ENCODE measurements around the gene AGK.
A peak's percentile ranks its signal among the peaks of the same experiment; 100 is the strongest.

Gene AGK

GRCh38 chr7:141522657-141523342 is 28.4 kb upstream of the AGK start:
- H3K36me3 ChIP-seq (ENCODE audit: insufficient read depth, low read length), result no peaks in the 10 kb centered on the region
- no peak overlapping the region for H3K27ac ChIP-seq
- H3K4me3 ChIP-seq, result no peak overlapping the region
- no peaks in the 10 kb centered on the region for H3K9me3 ChIP-seq (ENCODE audit: low read depth, low read length)
- TF ChIP-seq POLR2AphosphoS5 (IDR thresholded peaks at IDR 0.05; ENCODE audit: borderline replicate concordance, low read depth, low read length) (no peak), EZH2 (IDR thresholded peaks at IDR 0.05) (no peak), FOXP2 (optimal IDR thresholded peaks at IDR 0.05; ENCODE audit: control extremely low read depth, extremely low read length, insufficient read depth) (no peak)
- H3K9ac ChIP-seq (ENCODE audit: insufficient read length), result no peak overlapping the region
- no peak for DNase-seq (ENCODE audit: low read depth, low spot score)

- Histone ChIP-seq H3K36me3 (ENCODE audit: insufficient read depth, low read length) (no peaks in the 10 kb centered on the region), H3K9ac (ENCODE audit: insufficient read length) (no peak overlapping the region), H3K9me3 (ENCODE audit: low read depth, low read length) (no peaks in the 10 kb centered on the region), H3K4me3 (no peak overlapping the region), H3K27ac (no peak overlapping the region)
- no peak for DNase-seq (ENCODE audit: low read depth, low spot score)
- TF ChIP-seq EZH2 (IDR thresholded peaks at IDR 0.05), result no peak
- no peak for TF ChIP-seq FOXP2 (optimal IDR thresholded peaks at IDR 0.05; ENCODE audit: control extremely low read depth, extremely low read length, insufficient read depth)
- TF ChIP-seq POLR2AphosphoS5 (IDR thresholded peaks at IDR 0.05; ENCODE audit: borderline replicate concordance, low read depth, low read length), result no peak
These were observed 25.2 kb upstream of the AGK start for GRCh38 chr7:141525973-141526514.

- Histone ChIP-seq H3K36me3 (ENCODE audit: insufficient read depth, low read length) (no peaks in the 10 kb centered on the region), H3K27ac (no peak overlapping the region), H3K9me3 (ENCODE audit: low read depth, low read length) (no peaks in the 10 kb centered on the region), H3K4me3 (no peak overlapping the region), H3K9ac (ENCODE audit: insufficient read length) (no peak overlapping the region)
- no peak for DNase-seq (ENCODE audit: low read depth, low spot score)
- TF ChIP-seq POLR2AphosphoS5 (IDR thresholded peaks at IDR 0.05; ENCODE audit: borderline replicate concordance, low read depth, low read length) (no peak), FOXP2 (optimal IDR thresholded peaks at IDR 0.05; ENCODE audit: control extremely low read depth, extremely low read length, insufficient read depth) (no peak), EZH2 (IDR thresholded peaks at IDR 0.05) (no peak)
These were observed 24.1 kb upstream of the AGK start for GRCh38 chr7:141527076-141527475.

GRCh38 chr7:141528399-141528798 is 22.8 kb upstream of the AGK start:
- H3K9me3 ChIP-seq (ENCODE audit: low read depth, low read length), result no peaks in the 10 kb centered on the region
- no peaks in the 10 kb centered on the region for H3K36me3 ChIP-seq (ENCODE audit: insufficient read depth, low read length)
- H3K4me3 ChIP-seq, result no peak overlapping the region
- no peak overlapping the region for H3K9ac ChIP-seq (ENCODE audit: insufficient read length)
- TF ChIP-seq EZH2 (IDR thresholded peaks at IDR 0.05) (no peak), FOXP2 (optimal IDR thresholded peaks at IDR 0.05; ENCODE audit: control extremely low read depth, extremely low read length, insufficient read depth) (no peak), POLR2AphosphoS5 (IDR thresholded peaks at IDR 0.05; ENCODE audit: borderline replicate concordance, low read depth, low read length) (no peak)
- DNase-seq (ENCODE audit: low read depth, low spot score), result no peak
- no peak overlapping the region for H3K27ac ChIP-seq

- Histone ChIP-seq H3K9ac (ENCODE audit: insufficient read length) (peak overlapping the region; percentile 17), H3K9me3 (ENCODE audit: low read depth, low read length) (no peaks in the 10 kb centered on the region), H3K27ac (peak overlapping the region; percentile 67; the same call in 1 of the 2 replicates), H3K4me3 (peak overlapping the region; percentile 46; the same call in 1 of the 2 replicates), H3K36me3 (ENCODE audit: insufficient read depth, low read length) (no peaks in the 10 kb centered on the region)
- TF ChIP-seq FOXP2 (optimal IDR thresholded peaks at IDR 0.05; ENCODE audit: control extremely low read depth, extremely low read length, insufficient read depth), result no peak
- TF ChIP-seq EZH2 (IDR thresholded peaks at IDR 0.05), result no peak
- TF ChIP-seq POLR2AphosphoS5 (IDR thresholded peaks at IDR 0.05; ENCODE audit: borderline replicate concordance, low read depth, low read length), result no peak
- peak; percentile 86 for DNase-seq (ENCODE audit: low read depth, low spot score)
These were observed 17.9 kb upstream of the AGK start for GRCh38 chr7:141533149-141533949.

- Histone ChIP-seq H3K27ac (no peak overlapping the region), H3K9ac (ENCODE audit: insufficient read length) (peak overlapping the region; percentile 17), H3K9me3 (ENCODE audit: low read depth, low read length) (no peaks in the 10 kb centered on the region), H3K36me3 (ENCODE audit: insufficient read depth, low read length) (no peaks in the 10 kb centered on the region), H3K4me3 (no peak overlapping the region)
- no peak for DNase-seq (ENCODE audit: low read depth, low spot score)
- TF ChIP-seq EZH2 (IDR thresholded peaks at IDR 0.05) (no peak), POLR2AphosphoS5 (IDR thresholded peaks at IDR 0.05; ENCODE audit: borderline replicate concordance, low read depth, low read length) (no peak), FOXP2 (optimal IDR thresholded peaks at IDR 0.05; ENCODE audit: control extremely low read depth, extremely low read length, insufficient read depth) (no peak)
These were observed 16.2 kb upstream of the AGK start for GRCh38 chr7:141534757-141535737.

GRCh38 chr7:141537906-141538305 is 13.3 kb upstream of the AGK start:
- H3K4me3 ChIP-seq, result no peak overlapping the region
- H3K36me3 ChIP-seq (ENCODE audit: insufficient read depth, low read length), result no peaks in the 10 kb centered on the region
- H3K9ac ChIP-seq (ENCODE audit: insufficient read length), result no peak overlapping the region
- DNase-seq (ENCODE audit: low read depth, low spot score), result no peak
- TF ChIP-seq POLR2AphosphoS5 (IDR thresholded peaks at IDR 0.05; ENCODE audit: borderline replicate concordance, low read depth, low read length) (no peak), EZH2 (IDR thresholded peaks at IDR 0.05) (no peak), FOXP2 (optimal IDR thresholded peaks at IDR 0.05; ENCODE audit: control extremely low read depth, extremely low read length, insufficient read depth) (no peak)
- no peak overlapping the region for H3K27ac ChIP-seq
- no peaks in the 10 kb centered on the region for H3K9me3 ChIP-seq (ENCODE audit: low read depth, low read length)

Data from SK-N-MC (cell line).